ENCODE data around the gene WAPL. TPM values are rescaled to one million over a fixed set of nuclear protein-coding genes. Genes with fewer than 3 reads are reported as not detected.
"Not testable (repeated sequence)": the region's sequence is repeated elsewhere in the genome, so short reads cannot be mapped to it uniquely, and the experiment has no call there.

Gene WAPL
- total RNA-seq, 1 donor, result 40.2 TPM

DNA sequence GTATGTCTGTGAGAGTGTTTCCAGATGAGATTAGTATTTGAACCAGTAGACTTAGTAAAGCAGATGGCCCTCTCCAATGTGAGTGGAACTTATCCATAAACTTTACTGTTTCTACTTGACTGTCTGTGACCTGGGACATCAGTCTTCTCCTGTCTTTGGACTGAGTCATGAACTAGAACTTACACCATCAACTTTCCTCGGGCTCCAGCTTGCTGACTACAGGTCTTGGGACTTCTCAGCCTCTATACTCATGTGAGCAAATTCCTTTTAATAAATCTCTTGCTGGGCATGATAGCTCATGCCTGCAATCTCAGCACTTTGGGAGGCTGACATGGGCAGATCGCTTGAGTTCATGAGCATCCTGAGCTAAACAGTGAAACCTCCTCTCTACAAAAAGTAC is 25.7 kb upstream of the WAPL start:
- no peaks in the 10 kb centered on the region for H3K9me3 ChIP-seq (ENCODE audit: low read depth, low read length)
- no peak overlapping the region for H3K4me3 ChIP-seq (ENCODE audit: insufficient read depth, low read length)
- H3K27me3 ChIP-seq (ENCODE audit: insufficient read depth, low read length), result no peaks in the 10 kb centered on the region
- TF ChIP-seq, protein P1, sequence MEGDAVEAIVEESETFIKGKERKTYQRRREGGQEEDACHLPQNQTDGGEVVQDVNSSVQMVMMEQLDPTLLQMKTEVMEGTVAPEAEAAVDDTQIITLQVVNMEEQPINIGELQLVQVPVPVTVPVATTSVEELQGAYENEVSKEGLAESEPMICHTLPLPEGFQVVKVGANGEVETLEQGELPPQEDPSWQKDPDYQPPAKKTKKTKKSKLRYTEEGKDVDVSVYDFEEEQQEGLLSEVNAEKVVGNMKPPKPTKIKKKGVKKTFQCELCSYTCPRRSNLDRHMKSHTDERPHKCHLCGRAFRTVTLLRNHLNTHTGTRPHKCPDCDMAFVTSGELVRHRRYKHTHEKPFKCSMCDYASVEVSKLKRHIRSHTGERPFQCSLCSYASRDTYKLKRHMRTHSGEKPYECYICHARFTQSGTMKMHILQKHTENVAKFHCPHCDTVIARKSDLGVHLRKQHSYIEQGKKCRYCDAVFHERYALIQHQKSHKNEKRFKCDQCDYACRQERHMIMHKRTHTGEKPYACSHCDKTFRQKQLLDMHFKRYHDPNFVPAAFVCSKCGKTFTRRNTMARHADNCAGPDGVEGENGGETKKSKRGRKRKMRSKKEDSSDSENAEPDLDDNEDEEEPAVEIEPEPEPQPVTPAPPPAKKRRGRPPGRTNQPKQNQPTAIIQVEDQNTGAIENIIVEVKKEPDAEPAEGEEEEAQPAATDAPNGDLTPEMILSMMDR (IDR thresholded peaks at IDR 0.05; ENCODE audit: extremely low read depth, low read depth, low read length), result no peak
- H3K4me1 ChIP-seq (ENCODE audit: insufficient read depth, low read length), result no peaks in the 10 kb centered on the region
- no peak for DNase-seq (ENCODE audit: insufficient read length, low spot score, missing footprints)
- H3K36me3 ChIP-seq (ENCODE audit: insufficient read depth, low read length), result no peaks in the 10 kb centered on the region
- no peaks in the 10 kb centered on the region for H4K20me1 ChIP-seq (ENCODE audit: insufficient read depth, low read length)
- H2AFZ ChIP-seq (ENCODE audit: low read length), result no peak overlapping the region
- H3K27ac ChIP-seq (ENCODE audit: low read depth, low read length), result no peak overlapping the region
- H3K4me2 ChIP-seq (ENCODE audit: insufficient read depth, low read length), result no peak overlapping the region
- no peaks in the 10 kb centered on the region for H3K79me2 ChIP-seq (ENCODE audit: insufficient read depth, low read length)

DNA sequence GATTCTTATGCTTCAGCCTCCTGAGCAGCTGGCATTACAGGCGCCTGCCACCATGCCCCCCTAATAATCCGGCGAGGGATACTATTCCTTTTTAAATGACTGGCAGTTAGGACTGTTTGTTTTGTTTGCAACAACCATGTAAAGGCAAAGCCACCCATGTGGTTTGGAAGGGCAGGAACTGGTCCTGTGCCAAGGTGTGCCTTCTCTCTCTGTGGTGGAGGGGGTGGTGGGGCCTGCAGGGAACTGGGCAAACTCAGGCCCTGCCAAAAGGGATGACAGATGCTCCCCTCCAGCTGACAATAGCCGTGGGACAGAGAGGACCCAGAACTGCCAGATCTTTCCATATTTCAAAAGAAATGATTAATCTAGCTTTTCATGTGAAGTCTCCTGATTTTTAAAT is 23.5 kb upstream of the WAPL start:
- TF ChIP-seq, protein P1 (IDR thresholded peaks at IDR 0.05; ENCODE audit: extremely low read depth, low read depth, low read length), result no peak
- H3K4me1 ChIP-seq (ENCODE audit: insufficient read depth, low read length), result no peaks in the 10 kb centered on the region
- no peak overlapping the region for H2AFZ ChIP-seq (ENCODE audit: low read length)
- H3K27me3 ChIP-seq (ENCODE audit: insufficient read depth, low read length), result no peaks in the 10 kb centered on the region
- no peak overlapping the region for H3K4me2 ChIP-seq (ENCODE audit: insufficient read depth, low read length)
- H3K27ac ChIP-seq (ENCODE audit: low read depth, low read length), result no peak overlapping the region
- no peak overlapping the region for H3K4me3 ChIP-seq (ENCODE audit: insufficient read depth, low read length)
- DNase-seq (ENCODE audit: insufficient read length, low spot score, missing footprints), result no peak
- H4K20me1 ChIP-seq (ENCODE audit: insufficient read depth, low read length), result no peaks in the 10 kb centered on the region
- no peaks in the 10 kb centered on the region for H3K9me3 ChIP-seq (ENCODE audit: low read depth, low read length)
- H3K79me2 ChIP-seq (ENCODE audit: insufficient read depth, low read length), result no peaks in the 10 kb centered on the region
- H3K36me3 ChIP-seq (ENCODE audit: insufficient read depth, low read length), result no peaks in the 10 kb centered on the region

DNA sequence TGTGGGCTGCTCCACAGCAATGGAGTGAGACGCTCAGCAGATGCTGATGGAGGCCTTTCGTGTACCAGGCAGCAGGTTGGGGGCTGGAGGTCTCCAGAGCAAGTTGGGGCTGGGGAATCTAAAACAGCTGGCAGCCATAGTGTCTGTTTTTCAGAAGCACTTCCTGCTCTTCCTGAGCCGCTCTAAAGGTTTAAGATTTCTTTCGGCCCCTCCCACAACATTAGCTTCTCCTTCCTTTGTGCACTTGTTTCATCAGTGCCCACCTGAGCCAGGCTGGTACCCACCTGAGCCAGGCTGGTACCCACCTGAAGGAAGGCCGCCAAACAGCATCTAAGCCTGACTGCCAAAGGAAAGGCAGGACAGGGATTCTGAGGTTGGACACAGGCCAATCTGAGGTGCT is 18.4 kb upstream of the WAPL start:
- Histone ChIP-seq H3K4me1 (ENCODE audit: insufficient read depth, low read length) (no peaks in the 10 kb centered on the region), H3K27me3 (ENCODE audit: insufficient read depth, low read length) (no peaks in the 10 kb centered on the region), H3K4me3 (ENCODE audit: insufficient read depth, low read length) (no peak overlapping the region), H3K27ac (ENCODE audit: low read depth, low read length) (no peak overlapping the region), H3K9me3 (ENCODE audit: low read depth, low read length) (no peaks in the 10 kb centered on the region), H3K79me2 (ENCODE audit: insufficient read depth, low read length) (no peaks in the 10 kb centered on the region), H3K4me2 (ENCODE audit: insufficient read depth, low read length) (no peak overlapping the region), H3K36me3 (ENCODE audit: insufficient read depth, low read length) (no peaks in the 10 kb centered on the region), H4K20me1 (ENCODE audit: insufficient read depth, low read length) (no peaks in the 10 kb centered on the region), H2AFZ (ENCODE audit: low read length) (no peak overlapping the region)
- TF ChIP-seq, protein P1 (IDR thresholded peaks at IDR 0.05; ENCODE audit: extremely low read depth, low read depth, low read length), result no peak
- no peak for DNase-seq (ENCODE audit: insufficient read length, low spot score, missing footprints)

DNA sequence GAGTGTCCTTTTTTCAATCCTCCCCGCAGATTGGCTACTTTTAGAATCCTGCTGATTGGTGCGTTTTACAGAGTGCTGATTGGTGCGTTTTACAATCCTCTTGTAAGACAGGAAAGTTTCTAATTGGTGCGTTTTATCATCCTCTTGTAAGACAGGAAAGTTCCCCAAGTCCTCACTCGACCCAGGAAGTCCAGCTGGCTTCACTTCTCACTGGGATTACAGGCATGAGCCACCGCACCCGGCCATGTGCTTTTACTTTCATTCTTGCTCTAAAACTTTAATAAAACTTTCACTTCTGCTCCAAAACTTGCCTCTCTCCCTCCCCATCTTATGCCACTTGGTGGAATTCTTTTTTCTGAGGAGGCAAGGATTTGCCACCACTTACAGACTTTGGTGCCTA is 17.0 kb upstream of the WAPL start:
- H3K4me2 ChIP-seq (ENCODE audit: insufficient read depth, low read length), result no peak overlapping the region
- no peaks in the 10 kb centered on the region for H3K27me3 ChIP-seq (ENCODE audit: insufficient read depth, low read length)
- TF ChIP-seq, protein P1 (IDR thresholded peaks at IDR 0.05; ENCODE audit: extremely low read depth, low read depth, low read length), result no peak

DNA sequence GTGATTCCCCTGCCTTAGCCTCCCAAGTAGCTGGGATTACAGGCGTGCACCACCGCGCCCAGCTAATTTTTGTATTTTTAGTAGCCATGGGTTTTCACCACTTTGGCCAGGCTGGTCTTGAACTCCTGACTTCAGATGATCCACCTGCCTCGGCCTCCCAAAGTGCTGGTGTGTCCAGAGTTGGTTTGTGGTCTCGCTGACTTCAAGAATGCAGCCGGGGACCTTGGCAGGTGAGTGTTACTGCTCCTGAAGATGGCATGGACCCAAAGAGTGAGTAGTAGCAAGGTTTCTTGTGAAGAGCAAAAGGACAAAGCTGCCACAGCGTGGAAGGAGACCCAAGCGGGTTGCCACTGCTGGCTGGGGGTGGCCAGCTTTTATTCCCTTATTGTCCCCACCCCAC is 16.4 kb upstream of the WAPL start:
- not testable (repeated sequence) for H4K20me1 ChIP-seq (ENCODE audit: insufficient read depth, low read length); H3K4me3 ChIP-seq (ENCODE audit: insufficient read depth, low read length); H3K36me3 ChIP-seq (ENCODE audit: insufficient read depth, low read length); H3K27ac ChIP-seq (ENCODE audit: low read depth, low read length); H3K27me3 ChIP-seq (ENCODE audit: insufficient read depth, low read length); H3K4me2 ChIP-seq (ENCODE audit: insufficient read depth, low read length); H2AFZ ChIP-seq (ENCODE audit: low read length); H3K4me1 ChIP-seq (ENCODE audit: insufficient read depth, low read length); DNase-seq (ENCODE audit: insufficient read length, low spot score, missing footprints); H3K9me3 ChIP-seq (ENCODE audit: low read depth, low read length); H3K79me2 ChIP-seq (ENCODE audit: insufficient read depth, low read length)

More for the DNA sequence above, 17.0 kb upstream of the WAPL start:
- DNase-seq (ENCODE audit: insufficient read length, low spot score, missing footprints), result no peak
- Histone ChIP-seq H4K20me1 (ENCODE audit: insufficient read depth, low read length) (no peaks in the 10 kb centered on the region), H3K4me1 (ENCODE audit: insufficient read depth, low read length) (no peaks in the 10 kb centered on the region), H3K9me3 (ENCODE audit: low read depth, low read length) (no peaks in the 10 kb centered on the region), H3K27ac (ENCODE audit: low read depth, low read length) (no peak overlapping the region), H3K4me3 (ENCODE audit: insufficient read depth, low read length) (no peak overlapping the region), H3K79me2 (ENCODE audit: insufficient read depth, low read length) (no peaks in the 10 kb centered on the region), H3K36me3 (ENCODE audit: insufficient read depth, low read length) (no peaks in the 10 kb centered on the region), H2AFZ (ENCODE audit: low read length) (no peak overlapping the region)
